WTC11 (cell line): ENCODE results near the gene EIF3L.

ENCODE experiments used
- ARID4B ChIP-seq: sonication (generic); formaldehyde crosslinking; IDR thresholded peaks from 2 replicates; pipeline ENCODE4 v1.8.0; 2023; ENCODE audit warnings: missing genetic modification reagents, mild to moderate bottlenecking, borderline replicate concordance
- CTCF ChIP-seq: fragments of 200-600 bp; IDR thresholded peaks from 2 replicates; pipeline ENCODE4 v1.8.0; 2022; ENCODE audit warnings: antibody characterized with exemption
- E2F5 ChIP-seq: sonication (generic); formaldehyde crosslinking; IDR thresholded peaks from 2 replicates; pipeline ENCODE4 v1.8.1; 2022; ENCODE audit warnings: mild to moderate bottlenecking, moderate library complexity, missing genetic modification reagents

GRCh38 chr22:37926358-37926757, 77.1 kb downstream of the EIF3L start:
- TF ChIP-seq CTCF (no peak), ARID4B (CRISPR knock-in tag) (no peak), E2F5 (CRISPR knock-in tag) (no peak)
